Fibroblast of lung (primary cell): Measurements from ENCODE around the gene MSMO1. TPM values are rescaled to one million over a fixed set of nuclear protein-coding genes. Genes with fewer than 3 reads are reported as not detected.

Experiments
- DNase-seq, 2 donors: peaks; one replicate each; pipeline versions ENCODE4 v3.0.0 to v3.0.0-alpha.2; 2010; ENCODE audit warnings: low read depth in 2 of 2
- H2AFZ ChIP-seq: 2 replicates; pipeline ENCODE4 v1.5.1; 2012; ENCODE audit warnings: low read length, control low read depth, inconsistent platforms
- H3K27ac ChIP-seq: 2 replicates; pipeline ENCODE4 v1.5.1; 2011; ENCODE audit warnings: low read length, control low read depth; ENCODE audit not compliant: insufficient read depth
- H3K27me3 ChIP-seq: 2 replicates; pipeline ENCODE4 v1.5.1; 2011; ENCODE audit warnings: mild to moderate bottlenecking, low read length; ENCODE audit not compliant: control insufficient read depth, insufficient read depth
- H3K36me3 ChIP-seq: 2 replicates; pipeline ENCODE4 v1.5.1; 2011; ENCODE audit warnings: low read length; ENCODE audit not compliant: control insufficient read depth, insufficient read depth
- H3K4me1 ChIP-seq: 2 replicates; pipeline ENCODE4 v1.5.1; 2011; ENCODE audit warnings: low read length; ENCODE audit not compliant: control insufficient read depth, insufficient read depth; ENCODE audit errors: extremely low read depth
- H3K4me2 ChIP-seq: 2 replicates; pipeline ENCODE4 v1.5.1; 2011; ENCODE audit warnings: low read length, control low read depth; ENCODE audit not compliant: insufficient read depth; ENCODE audit errors: extremely low read depth
- H3K4me3 ChIP-seq, 4 experiments: fragments of 200-600 bp in 1 of 4; sonication (generic) in 1 of 4; replicated peaks in 1 of 4; 2 replicates each; pipeline ENCODE4 v1.5.1; 2011 to 2016; ENCODE audit warnings: low read length in 4 of 4, low read depth in 3 of 4, mild to moderate bottlenecking in 3 of 4, control low read depth in 2 of 4, inconsistent platforms in 1 of 4, mixed read lengths in 1 of 4; ENCODE audit not compliant: insufficient read depth in 1 of 4; ENCODE audit errors: control extremely low read depth in 1 of 4
- H3K79me2 ChIP-seq: 2 replicates; pipeline ENCODE4 v1.5.1; 2012; ENCODE audit warnings: mild to moderate bottlenecking, low read length, inconsistent platforms; ENCODE audit not compliant: control insufficient read depth, insufficient read depth
- H3K9ac ChIP-seq: 2 replicates; pipeline ENCODE4 v1.5.1; 2011; ENCODE audit warnings: mild to moderate bottlenecking, low read length, control low read depth; ENCODE audit not compliant: insufficient read depth
- H3K9me3 ChIP-seq: 2 replicates; pipeline ENCODE4 v1.5.1; 2012; ENCODE audit warnings: low read depth, low read length; ENCODE audit not compliant: control insufficient read depth, insufficient read depth
- H4K20me1 ChIP-seq: 2 replicates; pipeline ENCODE4 v1.5.1; 2011; ENCODE audit warnings: low read length; ENCODE audit not compliant: control insufficient read depth, insufficient read depth; ENCODE audit errors: extremely low read depth
- EZH2 ChIP-seq: IDR thresholded peaks from 2 replicates; pipeline ENCODE4 v1.5.1; 2012; ENCODE audit warnings: low read length, control low read depth, mild to moderate bottlenecking; ENCODE audit errors: missing control alignments
- polyA plus RNA-seq, 2 donors: library from polyadenylated mRNA; depleted of rRNA in 1 of 2; stranded (reverse) in 1 of 2; unstranded in 1 of 2; fragments of >200 nt; gene quantifications; 2 replicates each; pipeline ENCODE4 v1.2.1, GENCODE V29; 2011 to 2012; ENCODE audit warnings: missing spikeins in 1 of 2
- total RNA-seq: library from RNA; depleted of rRNA; stranded (reverse); fragments of >200 nt; gene quantifications from 2 replicates; pipeline ENCODE4 v1.2.1, GENCODE V29; 2014
- TF ChIP-seq, protein P1 (sequence below), 2 donors: IDR thresholded peaks in 1 of 2; conservative IDR thresholded peaks in 1 of 2; 1 replicate in 1 of 2; 2 replicates in 1 of 2; pipeline ENCODE4 v1.5.1; 2011 to 2012; ENCODE audit warnings: low read length in 2 of 2, control low read depth in 1 of 2, inconsistent platforms in 1 of 2, low read depth in 1 of 2, mild to moderate bottlenecking in 1 of 2

MSMO1 gene
- total and polyA plus RNA-seq, 2 donors (not counting 1 experiment from before 2014, with no cell fraction given), result 328 to 743 TPM

DNA sequence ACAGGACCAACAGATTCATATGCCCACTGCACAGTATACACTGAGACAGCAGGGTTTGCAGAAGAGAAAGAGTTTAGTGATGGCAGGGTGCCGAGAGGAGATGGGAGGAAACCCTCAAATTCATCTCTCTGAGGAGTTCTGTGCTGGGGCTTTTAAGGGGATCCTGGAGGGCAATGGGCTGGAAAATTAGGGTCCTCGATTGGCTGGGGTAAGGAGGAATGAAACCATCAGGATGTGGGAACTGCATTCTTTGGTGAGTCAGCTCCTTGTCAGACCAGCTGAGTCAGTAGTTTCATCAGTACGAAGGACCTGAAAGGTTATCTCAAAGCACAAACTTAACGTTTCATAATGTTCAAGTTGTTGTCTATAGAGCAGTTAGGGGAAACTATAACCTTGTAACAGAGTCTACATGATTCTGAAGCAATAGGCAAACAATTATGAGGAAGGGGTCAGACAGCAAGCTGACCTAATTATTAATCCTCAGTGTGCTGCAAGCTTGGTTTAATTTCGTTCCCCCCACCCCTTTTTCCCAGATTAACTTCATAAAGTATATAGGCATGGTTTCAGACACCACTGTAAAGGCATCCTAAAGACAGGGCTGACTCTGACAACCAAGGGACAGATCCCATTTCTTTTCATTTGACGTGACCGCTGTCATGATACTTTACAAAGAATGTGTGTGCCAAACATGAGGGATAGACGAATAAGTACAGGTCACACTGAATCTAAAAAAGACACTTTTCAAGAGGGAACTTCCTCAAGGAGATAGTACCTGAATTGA is 1.5 kb upstream of the MSMO1 start:
- Histone ChIP-seq H3K9ac (no peak overlapping the region), H3K4me1 (peaks cover 12% of the 10 kb centered on the region), H2AFZ (peak overlapping the region; percentile 12), H3K4me3 (peak overlapping the region in 2 of 4 experiments; percentile 77 to 86), H3K27ac (peak overlapping the region; percentile 82), H3K4me2 (peak overlapping the region; percentile 20), H3K9me3 (no peaks in the 10 kb centered on the region), H4K20me1 (no peaks in the 10 kb centered on the region), H3K27me3 (no peaks in the 10 kb centered on the region), H3K36me3 (peaks cover 3% of the 10 kb centered on the region), H3K79me2 (peaks cover 35% of the 10 kb centered on the region)
- TF ChIP-seq, protein P1, sequence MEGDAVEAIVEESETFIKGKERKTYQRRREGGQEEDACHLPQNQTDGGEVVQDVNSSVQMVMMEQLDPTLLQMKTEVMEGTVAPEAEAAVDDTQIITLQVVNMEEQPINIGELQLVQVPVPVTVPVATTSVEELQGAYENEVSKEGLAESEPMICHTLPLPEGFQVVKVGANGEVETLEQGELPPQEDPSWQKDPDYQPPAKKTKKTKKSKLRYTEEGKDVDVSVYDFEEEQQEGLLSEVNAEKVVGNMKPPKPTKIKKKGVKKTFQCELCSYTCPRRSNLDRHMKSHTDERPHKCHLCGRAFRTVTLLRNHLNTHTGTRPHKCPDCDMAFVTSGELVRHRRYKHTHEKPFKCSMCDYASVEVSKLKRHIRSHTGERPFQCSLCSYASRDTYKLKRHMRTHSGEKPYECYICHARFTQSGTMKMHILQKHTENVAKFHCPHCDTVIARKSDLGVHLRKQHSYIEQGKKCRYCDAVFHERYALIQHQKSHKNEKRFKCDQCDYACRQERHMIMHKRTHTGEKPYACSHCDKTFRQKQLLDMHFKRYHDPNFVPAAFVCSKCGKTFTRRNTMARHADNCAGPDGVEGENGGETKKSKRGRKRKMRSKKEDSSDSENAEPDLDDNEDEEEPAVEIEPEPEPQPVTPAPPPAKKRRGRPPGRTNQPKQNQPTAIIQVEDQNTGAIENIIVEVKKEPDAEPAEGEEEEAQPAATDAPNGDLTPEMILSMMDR (conservative IDR thresholded peaks at IDR 0.05 in 1 of 2, IDR thresholded peaks at IDR 0.05 in 1 of 2; ENCODE audit: low read depth in 1 of 2, low read length in 2 of 2), result no peak
- TF ChIP-seq EZH2, result no peak
- DNase-seq, result peak; percentile 80 to 95

DNA sequence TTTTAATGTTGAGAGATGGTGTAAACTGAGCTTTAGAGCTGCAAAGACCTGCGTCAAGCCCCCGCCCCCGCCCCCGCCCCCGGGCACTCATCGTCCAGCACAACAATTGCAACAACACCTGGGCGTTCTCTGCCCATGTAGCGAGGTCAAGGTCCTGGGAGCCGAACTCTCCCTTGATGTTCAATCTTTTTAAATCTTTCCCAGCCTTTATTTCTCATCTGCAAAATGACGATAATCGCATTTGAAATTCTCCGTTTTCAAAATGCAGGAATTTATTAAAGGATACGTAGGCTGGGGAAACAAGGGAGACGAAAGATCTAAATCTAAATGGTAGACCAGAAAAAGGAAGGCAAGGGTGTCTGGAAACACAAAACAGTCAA is 648 bp upstream of the MSMO1 start:
- H3K27ac ChIP-seq, result peak overlapping the region; percentile 82
- H3K4me3 ChIP-seq, result peak overlapping the region; percentile 48 to 86 (median 68)
- no peak for TF ChIP-seq EZH2
- TF ChIP-seq, protein P1 (conservative IDR thresholded peaks at IDR 0.05 in 1 of 2, IDR thresholded peaks at IDR 0.05 in 1 of 2; ENCODE audit: low read depth in 1 of 2, low read length in 2 of 2), result no peak
- H3K4me1 ChIP-seq, result peaks cover 12% of the 10 kb centered on the region
- H3K79me2 ChIP-seq, result peaks cover 44% of the 10 kb centered on the region
- H3K27me3 ChIP-seq, result no peaks in the 10 kb centered on the region
- no peaks in the 10 kb centered on the region for H4K20me1 ChIP-seq
- H3K4me2 ChIP-seq, result peak overlapping the region; percentile 82
- H3K9ac ChIP-seq, result peak overlapping the region; percentile 69
- H2AFZ ChIP-seq, result peak overlapping the region; percentile 51
- no peaks in the 10 kb centered on the region for H3K9me3 ChIP-seq
- H3K36me3 ChIP-seq, result peaks cover 3% of the 10 kb centered on the region
- DNase-seq, result peak in 1 of 2 donors; percentile 39

DNA sequence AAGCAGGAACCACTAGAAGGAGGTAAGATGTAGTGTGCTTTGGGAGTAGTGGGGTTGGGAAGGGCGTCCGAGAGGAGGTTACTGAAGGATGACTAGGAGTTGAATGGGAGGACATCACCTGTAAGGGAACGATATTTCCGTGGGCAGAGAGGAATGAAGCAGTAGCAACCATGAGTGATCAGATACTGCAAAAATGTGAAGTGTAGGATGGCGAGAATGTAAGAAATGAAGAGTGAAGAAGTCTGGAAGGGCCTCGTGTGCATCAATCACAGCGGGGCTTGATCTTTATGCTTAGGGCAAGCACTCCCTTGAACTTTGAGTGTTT is 594 bp downstream of the MSMO1 start:
- TF ChIP-seq EZH2, result no peak
- TF ChIP-seq, protein P1 (conservative IDR thresholded peaks at IDR 0.05 in 1 of 2, IDR thresholded peaks at IDR 0.05 in 1 of 2; ENCODE audit: low read depth in 1 of 2, low read length in 2 of 2), result no peak
- peaks cover 5% of the 10 kb centered on the region for H4K20me1 ChIP-seq
- H3K9me3 ChIP-seq, result no peaks in the 10 kb centered on the region
- H3K27me3 ChIP-seq, result no peaks in the 10 kb centered on the region
- H3K27ac ChIP-seq, result peak overlapping the region; percentile 28
- H3K4me2 ChIP-seq, result peak overlapping the region; percentile 91
- H3K4me1 ChIP-seq, result peaks cover 12% of the 10 kb centered on the region
- peaks cover 5% of the 10 kb centered on the region for H3K36me3 ChIP-seq
- peak overlapping the region; percentile 51 for H3K9ac ChIP-seq
- H2AFZ ChIP-seq, result peak overlapping the region; percentile 68
- H3K79me2 ChIP-seq, result peaks cover 56% of the 10 kb centered on the region
- peak in 1 of 2 donors; percentile 63 for DNase-seq
- H3K4me3 ChIP-seq, result peak overlapping the region; percentile 49 to 90 (median 84)
